ENCODE data around the gene CISD2. TPM values are rescaled to one million over a fixed set of nuclear protein-coding genes. Genes with fewer than 3 reads are reported as not detected.
"Not testable (repeated sequence)": the region's sequence is repeated elsewhere in the genome, so short reads cannot be mapped to it uniquely, and the experiment has no call there.

CISD2 gene
- total RNA-seq, 6 experiments from 2014 or later: 29.7 to 38.8 (median 34.4) TPM

- TF ChIP-seq CTCF (IDR thresholded peaks at IDR 0.05): no peak
- no peaks in the 10 kb centered on the region for H3K36me3 Mint-ChIP-seq (ENCODE audit: low read depth)
- H3K4me3 Mint-ChIP-seq: no peak overlapping the region
- H3K27me3 Mint-ChIP-seq (ENCODE audit: insufficient read depth): no peaks in the 10 kb centered on the region
- DNase-seq: no peak
- no peak overlapping the region for H3K27ac Mint-ChIP-seq
- H3K9me3 Mint-ChIP-seq: no peaks in the 10 kb centered on the region
- H3K4me1 Mint-ChIP-seq (ENCODE audit: low read depth): no peaks in the 10 kb centered on the region
These were observed 18.4 kb upstream of the CISD2 start for GRCh38 chr4:102850370-102850769.

- DNase-seq: no peak
- no peak overlapping the region for H3K4me3 Mint-ChIP-seq
- no peaks in the 10 kb centered on the region for H3K4me1 Mint-ChIP-seq (ENCODE audit: low read depth)
- no peak overlapping the region for H3K27ac Mint-ChIP-seq
- peaks cover 21% of the 10 kb centered on the region for H3K9me3 Mint-ChIP-seq
- no peak for TF ChIP-seq CTCF (IDR thresholded peaks at IDR 0.05)
- H3K27me3 Mint-ChIP-seq (ENCODE audit: insufficient read depth): no peaks in the 10 kb centered on the region
- peaks cover 25% of the 10 kb centered on the region for H3K36me3 Mint-ChIP-seq (ENCODE audit: low read depth)
These were observed 9.8 kb upstream of the CISD2 start for GRCh38 chr4:102858828-102859464.

- TF ChIP-seq CTCF (IDR thresholded peaks at IDR 0.05): no peak
- Mint-ChIP-seq H3K9me3 (peaks cover 21% of the 10 kb centered on the region), H3K27ac (no peak overlapping the region), H3K27me3 (ENCODE audit: insufficient read depth) (no peaks in the 10 kb centered on the region), H3K4me3 (no peak overlapping the region), H3K4me1 (ENCODE audit: low read depth) (no peaks in the 10 kb centered on the region), H3K36me3 (ENCODE audit: low read depth) (peaks cover 25% of the 10 kb centered on the region)
- no peak for DNase-seq
These were observed 8.0 kb upstream of the CISD2 start for GRCh38 chr4:102860611-102861324.

GRCh38 chr4:102862016-102862415 is 6.8 kb upstream of the CISD2 start:
- no peak for DNase-seq
- TF ChIP-seq CTCF (IDR thresholded peaks at IDR 0.05): no peak
- Mint-ChIP-seq H3K4me3 (no peak overlapping the region), H3K27me3 (ENCODE audit: insufficient read depth) (no peaks in the 10 kb centered on the region), H3K4me1 (ENCODE audit: low read depth) (peaks cover 6% of the 10 kb centered on the region), H3K27ac (no peak overlapping the region), H3K9me3 (peaks cover 21% of the 10 kb centered on the region), H3K36me3 (ENCODE audit: low read depth) (peaks cover 25% of the 10 kb centered on the region)

GRCh38 chr4:102862747-102863146 is 6.0 kb upstream of the CISD2 start:
- H3K27ac Mint-ChIP-seq: no peak overlapping the region
- H3K27me3 Mint-ChIP-seq (ENCODE audit: insufficient read depth): no peaks in the 10 kb centered on the region
- DNase-seq: no peak
- H3K9me3 Mint-ChIP-seq: peaks cover 21% of the 10 kb centered on the region
- TF ChIP-seq CTCF (IDR thresholded peaks at IDR 0.05): no peak
- no peak overlapping the region for H3K4me3 Mint-ChIP-seq
- peaks cover 25% of the 10 kb centered on the region for H3K36me3 Mint-ChIP-seq (ENCODE audit: low read depth)
- H3K4me1 Mint-ChIP-seq (ENCODE audit: low read depth): peaks cover 13% of the 10 kb centered on the region

- not testable (repeated sequence) for DNase-seq; H3K27me3 Mint-ChIP-seq (ENCODE audit: insufficient read depth); H3K36me3 Mint-ChIP-seq (ENCODE audit: low read depth); H3K4me3 Mint-ChIP-seq; H3K9me3 Mint-ChIP-seq; H3K27ac Mint-ChIP-seq
- peaks cover 28% of the 10 kb centered on the region for H3K4me1 Mint-ChIP-seq (ENCODE audit: low read depth)
These were observed 3.5 kb upstream of the CISD2 start for GRCh38 chr4:102865327-102865726.
